GM19328 (cell line): Measurements from ENCODE around the gene OGDH.
"Not testable (repeated sequence)": the region's sequence is repeated elsewhere in the genome, so short reads cannot be mapped to it uniquely, and the experiment has no call there.

Source experiments
- ATAC-seq: cut with Tn5 transposase; IDR thresholded peaks from one replicate; pipeline ENCODE4 v1.9.1; 2021; ENCODE audit warnings: mild to moderate bottlenecking, moderate library complexity; ENCODE audit not compliant: unreplicated experiment

Gene OGDH

GRCh38 chr7:44606341-44607140 lies at the start of gene OGDH:
OGDH (plus strand) TSS chr7:44606627; CDS start chr7:44624344, 17,717 bp downstream.
- ATAC-seq = peak; percentile 93

- ATAC-seq = no peak
Observed at GRCh38 chr7:44557485-44557884, 48.9 kb upstream of the OGDH start.

GRCh38 chr7:44559485-44559884 lies 46.9 kb upstream of the OGDH start:
- no peak for ATAC-seq

GRCh38 chr7:44561481-44561880 lies 44.9 kb upstream of the OGDH start:
- no peak for ATAC-seq

GRCh38 chr7:44561962-44562621 lies 44.3 kb upstream of the OGDH start:
- ATAC-seq = no peak

GRCh38 chr7:44562622-44562962 lies 43.8 kb upstream of the OGDH start:
- ATAC-seq = not testable (repeated sequence)

GRCh38 chr7:44563171-44563679 lies 43.2 kb upstream of the OGDH start:
- ATAC-seq = no peak

GRCh38 chr7:44564606-44565005 lies 41.8 kb upstream of the OGDH start:
- ATAC-seq = no peak

- ATAC-seq = no peak
Observed at GRCh38 chr7:44565097-44565794, 41.2 kb upstream of the OGDH start.

GRCh38 chr7:44565795-44566559 lies 40.5 kb upstream of the OGDH start:
- no peak for ATAC-seq

GRCh38 chr7:44566680-44567079 lies 39.7 kb upstream of the OGDH start:
- no peak for ATAC-seq

- ATAC-seq = no peak
Observed at GRCh38 chr7:44567884-44568283, 38.5 kb upstream of the OGDH start.

GRCh38 chr7:44568771-44569560 lies 37.5 kb upstream of the OGDH start:
- ATAC-seq = no peak

- no peak for ATAC-seq
Observed at GRCh38 chr7:44569959-44570358, 36.5 kb upstream of the OGDH start.

GRCh38 chr7:44572771-44573170 lies 33.7 kb upstream of the OGDH start:
- no peak for ATAC-seq

- peak; percentile 91 for ATAC-seq
Observed at GRCh38 chr7:44573464-44574286, 32.8 kb upstream of the OGDH start, which contains the start of gene DDX56. DDX56 (minus strand) TSS chr7:44573908; CDS start chr7:44573895, 13 bp downstream.

GRCh38 chr7:44574287-44574872 lies 32.0 kb upstream of the OGDH start:
- no peak for ATAC-seq

GRCh38 chr7:44575054-44575453 lies 31.4 kb upstream of the OGDH start:
- ATAC-seq = no peak

GRCh38 chr7:44576228-44576627 lies 30.2 kb upstream of the OGDH start:
- ATAC-seq = no peak
